Measurements from ENCODE around the gene ZNF385D. TPM values are rescaled to one million over a fixed set of nuclear protein-coding genes. Genes with fewer than 3 reads are reported as not detected.
"Not testable (repeated sequence)": the region's sequence is repeated elsewhere in the genome, so short reads cannot be mapped to it uniquely, and the experiment has no call there.

The ZNF385D gene
- total and polyA plus RNA-seq, 8 donors: 0.42 to 4.0 (median 1.1) TPM

DNA sequence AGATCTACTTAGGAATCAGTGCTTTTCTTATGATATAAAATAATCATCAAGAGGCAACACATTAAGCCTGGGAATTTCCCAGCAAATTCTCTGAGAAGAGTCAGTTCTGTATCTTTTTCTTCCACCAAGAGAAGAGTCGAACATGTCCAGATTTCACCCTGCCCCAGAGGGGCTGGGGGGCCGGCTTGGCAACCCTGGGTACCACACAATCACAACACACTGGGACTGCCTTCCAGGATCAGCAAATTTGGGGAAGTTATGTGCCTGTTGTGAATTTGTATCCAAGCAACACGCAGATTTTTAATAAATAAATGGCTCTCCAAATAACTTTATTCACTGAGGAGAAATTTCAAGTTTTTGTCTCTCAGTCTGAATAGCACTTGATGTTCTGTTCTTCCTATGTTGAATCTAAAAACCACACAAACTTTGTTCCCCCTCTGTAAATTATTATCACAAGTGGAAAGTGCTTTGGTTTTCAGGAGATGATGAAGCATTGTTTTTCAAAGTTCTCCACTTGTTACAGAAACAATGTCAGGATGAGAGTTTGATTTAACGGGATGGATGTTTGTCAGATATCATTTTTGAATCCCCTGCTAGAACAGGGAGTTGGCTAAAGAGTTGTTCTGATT lies 357.2 kb downstream of the ZNF385D start:
- TF ChIP-seq CTCF (IDR thresholded peaks at IDR 0.05): no peak
- 56 to 65% methylated on average over 4 of the region's 4 CpGs for WGBS, 2 donors
- no peaks in the 10 kb centered on the region for H3K36me3 ChIP-seq
- H3K4me3 ChIP-seq: no peak overlapping the region
- H3K27me3 ChIP-seq: no peaks in the 10 kb centered on the region
- no peaks in the 10 kb centered on the region for H3K4me1 ChIP-seq
- no peak for FAIRE-seq
- no peak overlapping the region for H3K27ac ChIP-seq
- DNase-seq: no peak
- no peaks in the 10 kb centered on the region for H3K9me3 ChIP-seq
- intact Hi-C loops (cut with DNase I): no loop called here
- no peak for ATAC-seq

- no peak for DNase-seq
- Histone ChIP-seq H3K4me1 (no peaks in the 10 kb centered on the region), H3K9me3 (no peaks in the 10 kb centered on the region), H3K27ac (no peak overlapping the region), H3K4me3 (no peak overlapping the region), H3K27me3 (no peaks in the 10 kb centered on the region), H3K36me3 (no peaks in the 10 kb centered on the region)
- intact Hi-C loops (cut with DNase I): no loop called here
- no peak for FAIRE-seq
- no peak for TF ChIP-seq CTCF (IDR thresholded peaks at IDR 0.05)
- 6 to 9% methylated on average over 1 of the region's 1 CpG for WGBS, 2 donors
- ATAC-seq: peak in 1 of 4 donors; percentile 67
Measured at GRCh38 chr3:21392526-21392925, 358.5 kb downstream of the ZNF385D start.

GRCh38 chr3:21390856-21391255 lies 360.2 kb downstream of the ZNF385D start:
- FAIRE-seq (no peak), DNase-seq (no peak), ATAC-seq (no peak)
- Histone ChIP-seq H3K36me3 (no peaks in the 10 kb centered on the region), H3K4me1 (no peaks in the 10 kb centered on the region), H3K27me3 (no peaks in the 10 kb centered on the region), H3K27ac (no peak overlapping the region), H3K4me3 (no peak overlapping the region), H3K9me3 (no peaks in the 10 kb centered on the region)
- WGBS, 2 donors: 43 to 66% methylated on average over 1 of the region's 1 CpG
- intact Hi-C loops (cut with DNase I): no loop called here
- TF ChIP-seq CTCF (IDR thresholded peaks at IDR 0.05): no peak

- no peaks in the 10 kb centered on the region for H3K4me1 ChIP-seq
- WGBS, 2 donors: 22% methylated on average over 3 of the region's 3 CpGs
- H3K27ac ChIP-seq: no peak overlapping the region
- ATAC-seq (peak in 1 of 4 donors; percentile 38), DNase-seq (no peak), FAIRE-seq (no peak)
- intact Hi-C loops (cut with DNase I): no loop called here
- no peak overlapping the region for H3K4me3 ChIP-seq
- no peaks in the 10 kb centered on the region for H3K9me3 ChIP-seq
- no peak for TF ChIP-seq CTCF (IDR thresholded peaks at IDR 0.05)
- H3K27me3 ChIP-seq: no peaks in the 10 kb centered on the region
- no peaks in the 10 kb centered on the region for H3K36me3 ChIP-seq
Measured at GRCh38 chr3:21390136-21390535, 360.9 kb downstream of the ZNF385D start.

DNA sequence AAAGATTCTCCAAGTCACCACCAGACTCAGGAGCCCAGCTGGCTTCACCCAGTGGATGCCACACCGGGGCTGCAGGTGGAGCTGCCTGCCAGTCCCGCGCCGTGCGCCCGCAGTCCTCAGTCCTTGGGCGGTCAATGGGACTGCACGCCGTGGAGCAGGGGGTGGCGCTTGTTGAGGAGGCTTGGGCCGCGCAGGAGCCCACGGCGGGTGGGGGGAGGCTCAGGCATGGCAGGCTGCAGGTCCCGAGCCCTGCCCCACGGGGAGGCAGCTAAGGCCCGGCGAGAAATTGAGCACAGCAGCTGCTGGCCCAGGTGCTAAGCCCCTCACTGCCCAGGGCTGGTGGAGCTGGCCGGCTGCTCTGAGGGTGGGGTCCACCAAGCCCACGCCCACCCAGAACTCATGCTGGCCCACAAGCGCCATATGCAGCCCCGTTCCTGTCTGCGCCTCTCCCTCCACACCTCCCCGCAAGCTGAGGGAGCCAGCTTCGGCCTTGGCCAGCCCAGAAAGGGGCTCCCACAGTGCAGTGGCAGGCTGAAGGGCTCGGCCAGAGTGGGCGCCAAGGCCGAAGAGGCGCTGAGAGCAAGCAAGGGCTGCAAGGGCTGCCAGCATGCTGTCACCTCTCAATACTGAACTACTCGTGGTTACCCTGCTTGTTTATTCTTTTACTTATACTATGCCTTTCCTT lies 363.7 kb downstream of the ZNF385D start:
- H3K27me3 ChIP-seq; DNase-seq; H3K4me3 ChIP-seq; H3K36me3 ChIP-seq; H3K27ac ChIP-seq; H3K9me3 ChIP-seq; H3K4me1 ChIP-seq; ATAC-seq; FAIRE-seq; intact Hi-C loops (cut with DNase I): not testable (repeated sequence)
- WGBS, 2 donors: 83 to 87% methylated on average over 29 to 30 of the region's 30 CpGs

DNA sequence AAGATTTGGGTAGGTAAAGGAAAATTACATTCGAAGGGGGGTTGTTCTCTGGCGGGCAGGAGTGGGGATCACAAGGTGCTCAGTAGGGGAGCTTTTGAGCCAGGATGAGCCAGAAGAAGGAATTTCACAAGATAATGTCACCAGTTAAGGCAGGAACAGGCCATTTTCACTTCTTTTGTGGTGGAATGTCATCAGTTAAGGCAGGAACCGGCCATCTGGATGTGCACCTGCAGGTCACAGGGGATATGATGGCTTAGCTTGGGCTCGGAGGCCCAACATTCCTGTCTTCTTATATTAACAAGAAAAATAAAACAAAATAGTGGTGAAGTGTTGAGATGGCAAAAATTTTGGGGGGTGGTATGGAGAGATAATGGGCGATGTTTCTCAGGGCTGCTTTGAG lies 373.0 kb downstream of the ZNF385D start:
- H3K9me3 ChIP-seq; intact Hi-C loops (cut with DNase I); H3K36me3 ChIP-seq; H3K4me1 ChIP-seq; FAIRE-seq; H3K27ac ChIP-seq; H3K27me3 ChIP-seq; DNase-seq; ATAC-seq; H3K4me3 ChIP-seq: not testable (repeated sequence)
- WGBS, 2 donors: 56 to 67% methylated on average over 5 of the region's 5 CpGs

Data from pancreas (tissue), 10 donors.